ENCODE data around the gene ODF4.

Gene ODF4, protein sequence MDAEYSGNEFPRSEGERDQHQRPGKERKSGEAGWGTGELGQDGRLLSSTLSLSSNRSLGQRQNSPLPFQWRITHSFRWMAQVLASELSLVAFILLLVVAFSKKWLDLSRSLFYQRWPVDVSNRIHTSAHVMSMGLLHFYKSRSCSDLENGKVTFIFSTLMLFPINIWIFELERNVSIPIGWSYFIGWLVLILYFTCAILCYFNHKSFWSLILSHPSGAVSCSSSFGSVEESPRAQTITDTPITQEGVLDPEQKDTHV

DNA sequence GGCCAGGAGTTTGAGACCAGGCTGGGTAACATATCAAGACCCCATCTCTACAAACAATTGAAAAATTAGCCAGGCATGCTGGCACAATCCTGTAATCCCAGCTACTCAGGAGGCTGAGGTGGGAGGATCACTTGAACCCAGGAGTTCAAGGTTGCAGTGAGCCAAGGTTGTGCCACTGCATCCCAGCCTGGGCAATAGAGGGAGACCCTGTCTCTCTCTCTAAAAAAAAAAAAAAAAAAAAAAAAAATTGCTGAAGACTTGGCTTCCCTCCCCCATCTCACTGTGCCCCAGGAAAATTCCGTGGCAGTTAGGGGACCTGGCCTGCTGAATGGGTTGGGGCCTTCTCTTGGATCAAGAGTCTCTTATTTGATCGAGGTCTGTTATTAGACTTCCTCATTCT lies at the start of gene ODF4:
TSS of gene ODF4 (plus strand) at position 301 of the 400 bp plus-strand sequence. CDS start 212 bp downstream, outside the sequence.
- no peak for DNase-seq

DNA sequence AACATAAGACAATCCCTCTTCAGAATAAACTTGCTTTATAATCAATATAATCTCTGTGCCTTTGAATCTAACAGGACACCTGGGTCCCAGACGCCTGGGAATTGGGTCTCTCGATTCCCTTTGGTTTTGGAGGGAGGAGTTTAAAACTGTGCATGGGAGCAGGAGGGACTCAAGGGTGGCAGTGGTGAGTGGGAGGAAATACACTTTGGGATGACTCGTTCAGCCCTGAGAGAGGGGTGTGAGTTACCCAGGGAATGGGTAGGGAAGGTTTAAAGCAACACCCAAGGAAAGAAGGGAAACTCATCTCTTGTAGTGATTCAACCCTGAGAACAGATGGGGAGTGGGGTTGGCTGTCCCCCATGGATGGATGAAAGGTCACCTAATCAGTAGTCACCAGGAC lies 49.6 kb upstream of the ODF4 start:
- no peak for DNase-seq

DNA sequence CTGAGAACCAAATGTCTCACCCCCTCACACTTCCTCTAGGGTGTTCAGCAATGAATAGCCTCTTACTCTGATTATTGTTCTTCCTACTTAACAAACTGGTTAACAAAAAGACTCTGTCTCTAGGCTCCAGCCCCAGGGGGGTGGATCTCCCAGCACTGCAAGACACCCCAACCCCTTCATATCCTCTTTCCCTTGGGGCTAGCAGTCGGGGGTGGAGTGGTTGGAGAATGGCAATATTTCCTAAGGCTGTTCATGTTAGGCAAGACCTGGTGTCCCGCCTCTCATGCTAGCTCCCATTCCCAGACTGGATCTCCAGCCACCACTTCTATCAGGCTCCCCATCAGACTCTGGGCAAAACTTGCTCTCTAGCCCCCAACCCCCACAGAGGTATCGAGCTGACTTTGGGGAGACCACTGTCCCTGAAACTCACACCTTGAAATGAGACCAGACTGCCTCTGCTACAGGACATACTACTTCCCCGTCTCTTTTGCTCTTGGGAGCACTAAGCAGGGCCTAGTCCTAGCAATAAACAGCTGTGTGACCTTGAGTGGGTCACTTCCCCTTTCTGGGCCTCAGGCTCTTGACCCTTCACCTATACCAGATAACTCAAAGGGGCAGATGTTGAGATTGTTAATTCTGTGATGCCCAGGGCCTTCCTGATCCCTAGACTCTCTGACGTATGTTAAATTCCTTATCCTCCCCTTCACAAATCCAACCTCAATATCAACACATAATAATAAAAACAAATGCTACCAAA lies 46.8 kb upstream of the ODF4 start:
- DNase-seq: no peak

DNA sequence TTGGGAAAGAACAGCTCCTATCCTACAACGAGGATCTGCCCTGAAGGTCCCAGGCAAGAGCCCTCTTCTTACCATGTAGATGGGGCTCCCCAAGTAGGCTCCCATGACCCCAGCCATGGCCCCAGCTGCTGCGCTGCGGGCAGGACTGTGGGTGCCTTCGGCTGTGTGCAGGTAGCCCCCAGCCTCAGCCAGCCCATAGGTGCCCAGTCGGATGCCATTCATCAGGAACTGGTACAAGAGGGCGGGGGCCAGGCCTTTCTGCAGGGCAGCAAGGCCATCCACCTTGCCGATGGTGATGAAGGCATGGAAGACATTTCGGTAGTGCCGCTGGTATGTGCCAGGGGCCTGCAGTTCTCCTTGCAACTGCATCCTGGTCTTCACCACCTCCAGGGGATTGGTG lies 45.3 kb upstream of the ODF4 start:
- DNase-seq: no peak

DNA sequence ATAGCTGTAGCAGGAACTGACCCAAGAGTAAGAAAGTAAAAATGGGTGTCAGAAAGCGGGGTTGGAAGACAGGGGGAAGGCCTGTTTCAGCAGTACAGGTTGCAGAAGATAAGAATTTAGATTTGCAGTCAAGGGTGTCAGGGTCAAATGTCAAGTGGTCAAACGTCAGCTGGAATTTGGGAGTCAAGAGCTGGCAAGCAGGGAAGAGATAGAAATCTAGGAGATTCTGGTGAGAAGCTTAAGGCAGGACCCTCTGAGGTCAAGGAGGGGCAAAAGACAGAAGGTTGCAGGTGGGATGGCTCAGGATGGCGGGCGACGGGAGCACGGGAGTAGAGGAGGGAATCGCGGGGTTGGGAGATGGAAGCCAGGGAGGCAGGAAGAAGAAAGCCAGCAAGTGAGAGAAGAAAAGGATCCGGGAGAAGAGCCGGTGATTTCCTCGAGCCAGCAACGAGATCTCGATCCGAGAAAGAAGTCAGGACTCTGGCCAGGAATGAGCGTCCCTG lies 44.8 kb upstream of the ODF4 start:
- no peak for DNase-seq

DNA sequence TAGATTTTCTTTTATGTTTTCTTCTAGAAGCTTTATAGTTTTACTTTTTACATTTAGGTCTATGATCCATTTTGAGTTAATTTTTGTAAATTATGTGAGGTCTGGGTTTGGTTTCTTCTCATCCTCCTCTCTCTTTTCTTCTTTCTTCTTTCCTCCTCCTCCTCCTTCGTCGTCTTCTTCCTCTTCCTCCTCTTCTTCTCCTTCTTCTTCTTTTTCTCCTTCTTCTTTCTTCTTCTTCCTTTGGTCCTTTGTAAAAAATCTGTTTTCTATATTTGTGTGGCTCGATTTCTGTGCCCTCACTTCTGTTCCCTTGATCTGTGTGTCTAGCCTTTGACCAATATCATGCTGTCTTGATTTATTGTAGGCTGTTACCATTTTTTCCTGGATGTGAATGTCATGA lies 39.4 kb upstream of the ODF4 start:
- DNase-seq: no peak

DNA sequence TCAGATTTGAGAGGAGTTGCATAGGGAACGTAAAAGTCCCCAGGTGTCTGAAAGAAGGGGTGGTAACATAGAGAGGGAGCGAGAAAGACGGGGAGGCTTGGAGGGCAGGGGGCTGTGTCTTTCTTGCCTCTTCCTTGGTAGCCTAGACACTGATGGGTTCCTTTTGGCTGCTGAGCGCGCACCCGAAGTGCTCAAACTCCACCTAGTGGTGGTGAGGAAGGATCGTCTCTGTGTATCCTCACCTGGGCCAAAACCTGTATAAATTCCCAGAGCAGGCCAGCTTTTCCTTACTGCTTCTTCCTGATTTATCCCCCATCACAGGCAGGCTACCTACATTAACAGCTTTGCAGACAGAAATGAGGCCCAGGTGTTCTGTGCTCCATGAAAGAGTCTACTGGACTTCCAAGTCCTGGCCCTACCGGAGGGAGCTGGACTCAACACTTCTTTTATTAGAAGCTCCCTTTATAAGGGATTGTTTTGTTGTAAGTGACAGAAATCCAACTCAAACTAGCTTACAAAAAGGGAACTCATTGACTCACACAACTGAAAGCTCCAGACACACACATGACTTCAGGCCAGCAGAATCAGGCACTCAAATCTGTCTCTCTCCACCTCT lies 38.9 kb upstream of the ODF4 start:
- peak; percentile 61 for DNase-seq

DNA sequence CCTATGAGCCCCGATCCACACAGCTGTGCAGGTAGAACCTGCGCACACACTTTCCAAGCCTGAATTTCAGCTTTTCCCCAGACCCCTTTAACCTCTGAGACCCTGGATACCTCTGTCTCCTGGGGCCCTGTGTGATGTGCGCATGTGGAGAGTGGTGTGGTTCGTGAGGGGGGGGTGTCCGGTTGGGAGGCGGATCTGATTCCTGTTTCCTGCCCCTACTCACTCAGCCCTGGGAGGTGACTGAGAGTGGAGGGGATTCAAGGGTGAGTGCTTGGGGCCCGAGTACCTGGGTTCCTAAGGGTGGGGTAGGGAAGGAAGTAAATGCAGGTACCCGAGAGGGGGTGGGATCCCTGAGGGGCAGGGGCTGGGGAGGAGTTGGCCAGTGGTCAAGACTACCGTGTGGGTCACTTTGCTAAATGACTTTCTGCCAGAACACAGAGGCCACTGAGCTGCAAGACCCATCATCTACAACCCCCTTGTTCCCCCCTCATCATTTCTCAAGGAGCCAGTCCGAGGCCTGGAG lies 29.0 kb upstream of the ODF4 start:
- DNase-seq: no peak

DNA sequence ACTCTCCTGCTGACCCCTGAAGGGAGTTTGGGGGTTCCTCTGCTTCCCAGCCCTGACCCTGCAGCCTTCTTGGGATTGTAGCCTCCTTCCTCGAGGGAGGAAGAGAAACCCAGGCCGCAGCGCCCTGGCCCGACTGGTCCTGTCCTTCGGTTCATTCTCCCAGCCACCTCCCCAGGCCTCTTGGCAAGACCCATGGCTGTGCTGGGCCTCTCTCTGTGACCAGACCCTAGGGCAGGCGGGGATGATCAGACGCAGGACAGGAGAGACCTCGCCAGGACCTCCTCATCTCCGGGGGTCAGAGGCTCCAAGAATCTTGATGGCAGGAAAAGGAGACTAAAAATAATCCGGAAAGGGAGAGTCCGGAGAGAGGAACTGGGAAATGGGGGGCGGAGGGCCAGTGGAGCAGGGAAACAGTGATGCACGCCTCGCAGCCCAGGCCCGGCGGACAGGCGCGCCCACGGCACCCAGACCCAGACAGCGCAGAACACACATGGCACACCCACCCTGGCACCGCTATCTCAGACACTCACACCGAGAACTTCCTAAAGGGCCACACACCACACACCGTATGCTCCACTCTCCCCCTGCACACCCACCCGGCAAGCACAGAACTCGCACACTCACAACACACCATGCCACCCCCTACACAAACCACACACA lies 28.4 kb upstream of the ODF4 start:
- no peak for DNase-seq

DNA sequence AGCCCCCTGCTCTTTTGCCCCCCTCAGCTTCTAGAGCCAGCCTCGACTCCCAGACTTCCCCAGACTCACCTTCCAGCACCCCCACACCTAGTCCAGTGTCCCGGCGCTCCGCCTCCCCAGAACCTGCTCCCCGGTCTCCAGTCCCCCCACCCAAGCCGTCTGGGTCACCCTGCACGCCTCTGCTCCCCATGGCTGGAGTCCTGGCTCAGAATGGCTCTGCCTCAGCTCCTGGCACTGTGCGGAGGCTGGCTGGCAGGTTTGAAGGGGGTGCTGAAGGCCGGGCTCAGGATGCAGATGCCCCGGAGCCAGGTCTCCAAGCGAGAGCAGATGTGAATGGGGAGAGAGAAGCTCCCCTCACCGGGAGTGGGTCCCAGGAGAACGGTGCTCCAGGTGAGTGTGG lies 27.4 kb upstream of the ODF4 start:
- DNase-seq: no peak

DNA sequence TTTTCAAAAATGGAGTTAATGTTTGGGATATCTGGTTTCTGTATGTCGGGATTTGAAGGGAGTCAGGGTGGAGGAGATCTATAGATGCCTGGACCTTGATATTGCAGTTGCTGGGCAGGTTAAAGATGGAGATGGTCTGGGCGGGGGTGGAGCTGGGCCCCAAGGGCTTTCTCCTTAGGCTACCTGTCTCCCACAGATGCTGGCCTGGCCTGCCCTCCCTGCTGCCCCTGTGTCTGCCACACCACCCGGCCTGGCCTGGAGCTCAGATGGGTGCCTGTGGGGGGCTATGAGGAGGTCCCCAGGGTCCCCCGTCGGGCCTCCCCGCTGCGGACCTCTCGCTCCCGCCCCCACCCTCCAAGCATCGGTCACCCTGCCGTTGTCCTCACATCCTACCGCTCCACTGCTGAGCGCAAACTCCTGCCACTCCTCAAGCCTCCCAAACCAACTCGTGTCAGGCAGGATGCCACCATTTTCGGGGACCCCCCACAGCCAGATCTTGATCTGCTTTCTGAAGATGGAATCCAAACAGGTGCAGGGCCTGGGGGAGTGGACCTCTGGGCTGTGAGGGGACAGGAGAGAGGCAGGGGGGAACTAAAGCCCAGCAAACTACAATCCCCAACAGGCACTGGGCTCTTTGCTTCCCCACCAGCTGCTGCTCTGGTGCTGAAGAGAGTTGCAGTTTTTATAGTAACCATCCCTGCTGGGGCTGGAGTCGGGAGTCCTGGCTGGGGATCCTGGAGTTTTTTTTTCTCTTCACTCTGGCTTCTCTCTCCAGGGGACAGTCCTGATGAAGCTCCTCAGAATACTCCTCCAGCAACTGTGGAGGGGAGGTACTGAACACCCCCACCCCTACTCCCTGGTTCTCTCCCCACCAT lies 26.7 kb upstream of the ODF4 start:
- no peak for DNase-seq

DNA sequence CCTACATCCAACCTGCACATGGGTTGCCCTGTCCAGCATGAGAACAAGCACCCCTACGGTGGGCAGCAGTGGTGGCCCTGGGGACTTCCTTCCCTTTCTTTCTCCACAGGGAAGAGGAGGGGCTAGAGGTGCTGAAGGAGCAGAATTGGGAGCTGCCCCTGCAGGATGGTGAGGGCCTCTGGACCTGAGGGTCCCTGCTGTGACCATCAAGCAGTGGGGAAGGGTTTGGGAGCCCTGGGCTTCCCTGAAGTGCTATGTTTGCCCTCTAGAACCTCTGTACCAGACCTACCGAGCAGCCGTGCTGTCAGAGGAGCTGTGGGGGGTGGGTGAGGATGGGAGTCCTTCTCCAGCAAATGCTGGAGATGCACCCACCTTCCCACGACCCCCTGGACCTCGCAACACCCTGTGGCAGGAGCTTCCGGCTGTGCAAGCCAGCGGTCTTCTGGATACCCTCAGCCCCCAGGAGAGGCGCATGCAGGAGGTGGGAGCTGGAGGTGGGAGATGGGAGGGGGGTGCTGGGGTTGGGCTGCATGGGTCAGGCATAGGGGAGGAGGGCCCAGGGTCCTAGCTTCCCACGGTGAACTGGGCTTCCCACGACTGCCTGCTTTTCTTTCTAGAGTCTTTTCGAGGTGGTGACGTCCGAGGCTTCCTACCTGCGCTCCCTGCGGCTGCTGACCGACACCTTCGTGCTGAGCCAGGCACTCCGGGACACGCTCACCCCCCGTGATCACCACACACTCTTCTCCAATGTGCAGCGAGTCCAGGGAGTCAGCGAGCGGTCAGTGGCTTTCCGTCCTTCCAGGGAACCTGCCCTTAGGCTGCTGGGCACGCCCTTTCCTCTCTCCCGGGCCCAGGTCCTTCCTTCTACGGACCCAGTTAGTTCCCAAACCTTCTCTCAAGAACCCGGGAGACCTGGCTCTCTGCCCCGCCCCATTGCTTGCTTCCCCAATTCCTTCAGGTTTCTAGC lies 24.6 kb upstream of the ODF4 start:
- DNase-seq: no peak

DNA sequence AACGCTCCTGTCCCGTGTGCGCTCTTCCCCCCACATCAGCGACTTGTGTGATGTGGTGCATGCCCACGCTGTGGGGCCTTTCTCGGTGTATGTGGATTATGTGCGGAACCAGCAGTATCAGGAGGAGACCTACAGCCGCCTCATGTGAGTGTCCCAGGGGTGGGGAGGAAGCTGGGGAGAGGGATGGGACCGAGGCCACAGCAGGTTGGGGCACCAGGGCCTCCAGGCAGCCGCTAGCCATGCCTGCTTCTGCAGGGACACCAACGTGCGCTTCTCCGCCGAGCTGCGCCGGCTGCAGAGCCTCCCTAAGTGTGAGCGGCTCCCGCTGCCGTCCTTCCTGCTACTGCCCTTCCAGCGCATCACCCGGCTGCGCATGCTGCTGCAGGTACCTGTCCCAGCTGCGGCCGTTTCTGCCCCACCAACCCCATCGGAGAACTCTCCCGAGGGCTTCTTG lies 23.8 kb upstream of the ODF4 start:
- DNase-seq: no peak

DNA sequence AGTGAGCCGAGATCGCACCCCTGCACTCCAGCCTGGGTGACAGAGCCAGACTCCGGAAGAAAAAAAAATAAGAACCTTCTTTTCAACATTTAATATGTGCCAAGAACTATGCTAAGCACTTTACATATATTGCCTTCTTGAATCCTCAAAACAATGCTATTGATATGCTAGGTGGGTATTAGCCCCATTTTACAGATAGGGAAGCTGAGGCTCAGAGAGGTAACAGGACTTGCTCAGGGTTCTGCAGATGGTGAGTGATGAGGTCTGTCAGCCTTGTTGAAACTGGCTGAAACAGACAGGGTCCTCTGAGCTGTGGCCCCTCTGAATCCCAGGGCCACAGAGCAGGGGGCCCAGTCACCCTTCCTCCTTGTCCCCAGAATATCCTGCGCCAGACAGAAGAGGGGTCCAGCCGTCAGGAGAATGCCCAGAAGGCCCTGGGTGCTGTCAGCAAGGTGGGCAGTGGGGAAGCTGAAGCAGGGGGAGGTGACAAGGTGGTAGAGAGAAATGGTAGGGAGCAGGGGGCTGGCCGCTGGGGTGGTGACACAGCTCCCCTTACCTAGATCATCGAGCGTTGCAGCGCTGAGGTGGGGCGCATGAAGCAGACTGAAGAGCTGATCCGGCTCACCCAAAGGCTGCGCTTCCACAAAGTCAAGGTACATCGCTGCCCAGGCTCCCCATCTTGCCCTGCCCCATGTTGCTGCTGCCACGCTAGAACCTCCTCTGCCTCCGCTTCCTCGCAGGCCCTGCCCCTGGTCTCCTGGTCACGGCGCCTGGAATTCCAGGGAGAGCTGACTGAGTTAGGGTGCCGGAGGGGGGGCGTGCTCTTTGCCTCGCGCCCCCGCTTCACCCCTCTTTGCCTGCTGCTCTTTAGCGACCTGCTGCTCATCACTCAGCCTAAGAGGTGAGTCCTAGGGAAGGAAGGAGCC lies 21.4 kb upstream of the ODF4 start:
- DNase-seq: no peak

DNA sequence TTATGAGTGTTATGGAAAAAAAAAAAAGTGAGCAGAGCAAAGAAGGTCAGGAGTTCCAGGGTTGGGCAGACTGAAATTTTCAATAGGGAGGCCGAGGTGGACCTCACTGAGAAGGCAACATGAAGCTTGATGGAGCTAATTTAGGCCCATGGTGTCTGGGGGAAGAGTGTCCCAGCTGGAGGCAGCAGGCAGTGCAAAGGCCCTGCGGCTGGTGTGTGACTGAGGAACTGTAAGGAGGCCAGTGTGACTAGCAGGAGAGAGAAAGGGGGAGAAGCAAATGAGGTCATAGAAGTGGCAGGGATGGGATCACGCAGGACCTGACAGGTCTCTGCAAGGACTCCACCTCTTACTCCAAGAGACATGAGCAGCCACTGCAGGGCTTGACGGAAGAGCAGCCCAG lies 19.4 kb upstream of the ODF4 start:
- no peak for DNase-seq

DNA sequence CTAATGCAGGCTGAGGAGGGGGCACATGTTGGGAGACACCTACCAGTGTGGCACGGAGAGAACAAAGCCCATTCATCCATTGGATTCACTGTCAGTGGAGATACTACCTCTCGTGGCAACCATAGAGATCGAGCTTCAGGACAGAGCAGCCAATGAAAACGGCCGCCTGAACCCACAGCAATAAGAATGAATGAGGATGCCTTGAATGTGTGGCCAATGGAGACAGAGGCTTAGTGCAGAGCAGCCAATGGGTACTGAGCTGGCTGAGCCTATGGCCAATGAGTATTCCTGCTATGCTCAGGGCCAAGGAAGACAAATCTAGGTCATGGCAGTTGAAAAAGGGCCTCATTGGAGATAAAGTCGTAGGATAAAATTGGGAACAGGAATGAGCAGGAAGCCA lies 18.6 kb upstream of the ODF4 start:
- no peak for DNase-seq

DNA sequence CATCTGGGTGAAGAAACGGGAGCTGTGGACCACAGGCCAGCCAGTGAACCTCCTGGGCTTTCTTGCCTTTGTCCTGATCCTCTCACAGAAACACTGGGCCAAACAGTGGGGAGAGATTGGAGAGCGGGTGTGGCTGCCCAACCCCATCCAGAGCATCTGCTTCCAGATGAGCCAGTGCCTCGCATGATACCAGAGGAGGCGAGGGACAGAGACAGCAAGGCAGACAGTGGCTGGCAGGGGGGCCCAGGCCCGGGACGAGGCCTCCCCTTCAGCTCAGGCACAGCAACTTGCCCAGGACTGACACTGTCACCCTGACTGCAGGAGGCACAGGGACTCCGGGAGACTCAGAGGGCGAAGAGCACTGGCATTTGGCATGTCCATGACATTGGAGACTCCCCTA lies 17.6 kb upstream of the ODF4 start:
- DNase-seq: no peak

DNA sequence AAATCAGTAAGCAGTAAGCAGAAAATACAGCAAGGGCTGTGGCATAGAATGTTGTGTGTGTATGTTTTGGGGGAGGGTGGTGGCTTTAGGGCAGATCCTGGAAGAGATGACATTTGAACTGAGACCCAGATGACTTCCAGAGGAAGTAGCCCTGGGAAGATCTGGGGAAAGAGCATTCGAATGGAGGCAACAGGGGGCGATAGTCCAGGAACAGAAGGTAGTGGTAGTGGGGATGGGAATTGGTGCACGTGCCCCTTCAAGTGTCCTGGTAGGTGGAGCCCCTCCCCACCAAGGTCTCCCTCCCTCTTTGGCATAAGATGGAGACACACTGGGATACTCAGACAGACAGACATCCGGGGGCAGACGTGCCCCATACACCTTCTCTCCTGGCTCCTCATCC lies 15.5 kb upstream of the ODF4 start:
- no peak for DNase-seq

DNA sequence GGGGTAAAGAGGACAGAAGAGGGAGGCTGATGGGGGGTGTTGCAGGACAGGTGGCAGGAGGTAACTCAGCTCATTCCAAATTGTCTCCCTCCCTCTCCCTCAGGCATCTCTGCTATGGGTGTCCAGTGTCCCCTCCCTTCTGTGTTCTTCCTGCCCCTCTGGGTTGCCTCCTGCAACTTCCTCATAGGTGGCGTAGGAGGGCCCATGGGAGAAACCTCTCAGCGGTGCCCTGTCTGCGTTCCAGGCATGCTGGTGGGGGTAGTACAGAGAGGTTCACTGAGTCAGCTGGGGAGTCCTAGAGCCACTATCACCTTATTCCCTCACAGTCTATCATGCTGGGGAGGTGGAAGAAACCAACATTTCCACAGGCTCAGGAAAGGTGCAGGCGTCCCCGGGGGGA lies 14.7 kb upstream of the ODF4 start:
- no peak for DNase-seq

Data from activated T-cell treated with anti-CD3 and anti-CD28 coated beads, Interleukin-2, amount 50 U/mL, for 1 hour (primary cell).